NCI-H1048 (cell line): ENCODE data around the gene COPS4.
"Not testable (repeated sequence)": the region's sequence is repeated elsewhere in the genome, so short reads cannot be mapped to it uniquely, and the experiment has no call there.

ENCODE experiments used
- DNase-seq: peaks from one replicate; lab custom pipeline; 2025; lab: John Stamatoyannopoulos, UW

COPS4 gene

GRCh38 chr4:83084956-83085355, 50.0 kb downstream of the COPS4 start:
- DNase-seq = not testable (repeated sequence)

GRCh38 chr4:83089410-83090157, 54.6 kb downstream of the COPS4 start:
- DNase-seq = no peak

DNA sequence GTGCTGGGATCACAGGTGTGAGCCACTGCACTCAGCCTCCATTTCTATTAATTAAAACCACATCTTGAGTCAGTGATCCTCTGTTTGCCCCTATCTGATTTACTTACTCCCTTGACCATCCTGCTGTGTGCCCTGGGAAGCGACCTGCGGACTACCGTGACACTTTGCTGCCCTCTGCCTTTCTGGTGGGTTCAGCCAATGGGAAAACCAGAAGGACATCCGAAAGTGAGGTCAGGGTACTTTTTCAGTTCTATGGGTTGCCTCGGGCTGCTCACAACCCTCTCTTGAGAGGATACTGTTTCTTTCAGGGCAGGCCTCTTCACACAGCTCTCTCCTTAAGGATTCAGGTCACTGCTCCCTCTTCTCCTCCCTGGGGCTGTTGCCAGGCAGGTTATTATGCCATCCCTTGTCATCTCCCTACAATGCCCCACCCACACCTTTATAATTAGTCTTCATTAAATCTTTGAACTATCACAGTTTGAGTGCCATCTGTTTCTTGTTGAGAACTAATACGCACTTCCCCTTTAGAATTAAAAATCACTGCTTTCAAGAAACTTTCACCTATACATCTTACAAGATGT, 58.2 kb downstream of the COPS4 start:
- DNase-seq = no peak

DNA sequence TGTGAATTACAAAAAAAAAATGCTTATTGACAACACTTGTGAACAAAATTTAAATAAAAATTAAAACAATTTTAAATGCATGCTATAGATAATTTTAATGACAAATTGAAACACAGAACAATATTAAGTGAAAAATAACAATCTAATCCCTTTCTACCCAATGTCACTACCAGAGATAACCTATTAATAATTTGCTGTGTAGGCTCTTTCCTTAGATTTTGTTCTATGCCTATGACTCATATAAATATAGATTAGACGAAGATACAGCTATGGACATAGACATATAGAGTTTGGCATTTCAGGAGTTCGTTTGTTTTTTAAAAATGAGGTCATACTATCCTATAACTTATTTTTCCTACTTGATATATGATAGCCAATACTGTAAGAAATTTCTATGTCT, 61.4 kb downstream of the COPS4 start:
- no peak for DNase-seq

DNA sequence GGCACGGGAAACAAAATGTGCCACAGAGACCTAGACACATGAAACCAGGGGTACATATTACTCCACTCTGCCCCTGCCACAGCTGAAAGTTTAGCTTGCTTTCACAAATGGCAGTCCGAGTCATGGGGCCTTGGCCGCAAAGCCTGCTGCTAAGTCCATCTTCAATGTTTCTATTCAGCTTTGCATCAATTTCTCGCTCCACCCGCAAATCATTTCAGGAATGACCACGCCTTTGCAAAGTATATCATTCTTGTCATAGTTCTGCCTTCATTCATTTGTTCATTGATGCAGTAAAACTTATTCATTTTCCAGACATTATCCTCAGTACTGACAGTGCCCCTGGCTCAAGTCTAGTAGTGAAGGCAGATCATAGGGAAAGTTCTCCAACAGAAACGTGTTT, 70.0 kb downstream of the COPS4 start:
- no peak for DNase-seq

DNA sequence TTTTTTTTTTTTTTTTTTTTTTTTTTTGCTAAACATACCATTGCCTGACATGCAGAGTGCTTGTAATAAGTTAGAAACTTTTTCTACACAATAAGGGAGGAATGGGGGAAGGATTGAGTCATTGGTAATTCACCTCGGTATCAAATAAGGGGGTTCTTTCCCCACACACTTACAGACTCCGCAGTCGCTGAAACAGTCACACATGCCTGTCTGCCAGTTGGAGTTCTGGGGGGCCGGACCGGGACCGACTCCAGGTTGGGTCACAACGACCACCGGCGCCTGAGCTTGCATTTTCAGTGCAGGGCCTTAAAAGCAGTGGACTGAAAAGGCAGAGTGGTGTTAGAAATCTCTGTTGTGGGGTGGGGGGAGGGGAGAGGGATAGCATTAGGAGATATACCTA, 72.6 kb downstream of the COPS4 start:
- DNase-seq = no peak

DNA sequence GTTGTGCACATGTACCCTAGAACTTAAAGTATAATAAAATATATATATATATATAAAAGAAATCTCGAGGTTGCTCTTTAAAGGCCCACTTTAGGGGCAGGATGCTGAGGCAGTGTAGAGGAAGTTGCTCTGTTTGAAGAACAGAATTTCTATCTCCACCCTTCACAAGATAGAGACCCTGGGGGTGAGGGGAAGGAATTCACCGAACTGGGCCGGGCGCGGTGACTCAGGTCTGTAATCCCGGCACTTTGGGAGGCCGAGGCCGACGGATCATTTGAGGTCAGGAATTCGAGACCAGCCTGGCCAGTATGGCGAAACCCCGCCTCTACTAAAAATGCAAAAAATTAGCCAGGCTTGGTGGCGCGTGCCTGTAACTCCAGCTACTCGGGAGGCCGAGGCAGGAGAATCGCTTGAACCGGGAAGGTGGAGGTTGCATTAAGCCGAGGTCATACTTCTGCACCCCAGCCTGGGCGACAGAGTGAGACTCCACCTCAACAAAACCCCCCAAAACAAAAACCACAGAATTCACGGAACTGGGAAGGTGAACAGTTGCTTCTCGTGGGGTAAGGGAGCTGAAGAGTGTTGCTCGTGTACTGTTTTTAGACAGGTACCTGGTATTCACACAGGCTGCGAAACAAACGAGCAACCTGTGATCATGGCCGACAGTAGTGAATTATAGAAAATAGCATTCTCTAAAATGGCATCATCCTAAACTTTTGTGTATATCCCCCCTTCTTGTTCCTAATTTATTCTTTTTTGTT, 73.3 kb downstream of the COPS4 start:
- DNase-seq = no peak

GRCh38 chr4:83109480-83110222, 74.7 kb downstream of the COPS4 start:
- no peak for DNase-seq

DNA sequence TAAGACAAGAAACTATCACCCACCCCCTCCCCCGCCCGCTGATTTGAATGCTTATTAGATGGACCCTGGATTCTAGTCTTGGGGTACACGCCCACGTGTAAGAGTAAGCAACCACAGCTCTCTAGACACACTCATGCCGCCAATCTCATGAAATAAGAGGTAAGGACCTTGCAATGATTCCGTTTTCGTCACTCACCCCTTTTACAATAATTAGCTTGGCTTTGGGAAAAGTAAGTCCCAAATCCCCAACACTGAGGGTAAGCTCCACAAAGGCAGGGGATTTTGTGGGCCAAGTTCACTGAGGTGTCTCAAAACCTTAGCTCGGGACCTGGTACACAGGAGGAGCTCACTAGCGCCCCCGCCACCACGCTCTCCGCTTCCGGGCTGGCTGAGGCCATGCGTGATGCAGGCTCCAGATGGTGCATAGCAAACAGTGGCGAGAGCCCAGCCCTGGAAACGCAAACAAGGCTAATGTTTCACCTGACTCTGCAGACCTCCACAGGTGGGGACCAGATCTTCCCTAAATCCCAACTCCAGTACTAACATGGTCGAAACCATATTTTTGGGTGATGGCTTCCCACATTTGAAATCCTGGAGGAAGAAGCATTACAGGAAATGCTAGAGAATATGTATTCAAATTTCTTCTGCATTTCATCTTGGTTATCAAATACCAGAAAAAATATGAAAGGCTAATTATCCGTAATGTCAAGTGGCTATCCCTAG, 75.4 kb downstream of the COPS4 start:
- peak; percentile 33 for DNase-seq

DNA sequence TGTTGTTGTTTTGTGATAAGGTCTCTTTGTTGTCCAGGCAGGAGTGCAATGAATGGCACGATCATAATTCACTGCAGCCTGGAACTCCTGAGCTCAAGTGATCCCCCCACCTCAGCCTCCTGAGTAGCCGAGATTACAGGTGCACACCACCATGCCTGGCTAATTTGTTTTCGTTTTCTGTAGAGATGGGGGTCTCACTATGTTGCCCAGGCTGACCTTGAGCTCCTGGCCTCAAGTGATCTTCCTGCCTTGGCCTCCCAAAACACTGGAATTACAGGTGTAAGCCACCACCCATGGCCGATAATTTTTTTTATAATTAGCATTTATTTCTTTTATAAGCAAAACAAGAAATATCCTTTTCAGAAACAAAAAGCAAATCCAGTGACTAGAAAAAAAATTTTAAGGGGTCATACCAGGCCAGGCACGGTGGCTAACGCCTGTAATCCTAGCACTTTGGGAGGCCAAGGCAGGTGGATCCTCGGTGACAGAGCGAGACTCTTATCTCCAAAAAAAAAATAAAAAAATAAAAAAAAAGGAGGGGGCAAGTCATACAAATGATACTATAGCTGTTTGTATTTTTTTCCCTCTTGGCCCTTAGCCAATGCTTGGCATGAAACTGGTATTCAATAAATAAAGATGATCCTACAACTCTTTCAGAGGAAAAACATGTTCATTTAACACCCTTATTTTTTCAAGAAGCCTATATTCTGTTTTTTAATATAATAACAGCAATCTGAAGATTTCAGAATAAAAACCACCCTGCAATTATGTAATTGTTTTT, 76.2 kb downstream of the COPS4 start:
- no peak for DNase-seq

DNA sequence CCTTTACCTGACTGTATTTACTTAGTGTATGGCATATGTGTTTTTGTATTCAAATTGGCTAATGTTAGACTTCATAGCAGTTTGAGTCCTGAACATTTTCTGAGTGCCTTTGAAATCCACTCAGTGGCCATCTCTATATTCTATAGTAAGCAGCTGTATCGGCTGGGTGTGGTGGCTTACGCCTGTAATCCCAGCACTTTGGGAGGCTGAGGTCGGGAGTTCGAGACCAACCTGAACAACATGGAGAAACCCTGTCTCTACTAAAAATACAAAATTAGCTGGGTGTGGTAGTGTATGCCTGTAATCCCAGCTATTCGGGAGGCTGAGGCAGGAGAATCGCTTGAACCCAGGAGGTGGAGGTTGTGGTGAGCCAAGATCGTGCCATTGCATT, 76.8 kb downstream of the COPS4 start:
- not testable (repeated sequence) for DNase-seq

DNA sequence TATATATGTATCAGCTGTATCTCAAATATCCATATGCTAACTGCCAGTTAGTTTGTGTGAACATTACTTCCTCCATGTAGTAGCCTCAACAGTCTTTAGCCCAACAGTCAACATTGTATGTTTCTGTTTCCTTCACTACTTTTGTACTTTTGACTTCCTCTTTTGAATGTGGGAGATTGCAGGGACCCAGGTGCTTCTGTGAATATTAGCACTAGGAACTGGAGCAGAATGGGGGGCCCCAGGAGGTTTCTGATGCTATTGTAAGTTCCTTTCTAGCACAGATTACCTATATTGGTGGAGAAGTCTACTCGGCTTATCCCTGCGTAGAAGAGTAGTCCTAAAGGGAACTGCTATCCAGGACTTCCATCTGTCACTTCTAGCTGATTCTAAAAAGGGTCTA, 77.2 kb downstream of the COPS4 start:
- DNase-seq = no peak

DNA sequence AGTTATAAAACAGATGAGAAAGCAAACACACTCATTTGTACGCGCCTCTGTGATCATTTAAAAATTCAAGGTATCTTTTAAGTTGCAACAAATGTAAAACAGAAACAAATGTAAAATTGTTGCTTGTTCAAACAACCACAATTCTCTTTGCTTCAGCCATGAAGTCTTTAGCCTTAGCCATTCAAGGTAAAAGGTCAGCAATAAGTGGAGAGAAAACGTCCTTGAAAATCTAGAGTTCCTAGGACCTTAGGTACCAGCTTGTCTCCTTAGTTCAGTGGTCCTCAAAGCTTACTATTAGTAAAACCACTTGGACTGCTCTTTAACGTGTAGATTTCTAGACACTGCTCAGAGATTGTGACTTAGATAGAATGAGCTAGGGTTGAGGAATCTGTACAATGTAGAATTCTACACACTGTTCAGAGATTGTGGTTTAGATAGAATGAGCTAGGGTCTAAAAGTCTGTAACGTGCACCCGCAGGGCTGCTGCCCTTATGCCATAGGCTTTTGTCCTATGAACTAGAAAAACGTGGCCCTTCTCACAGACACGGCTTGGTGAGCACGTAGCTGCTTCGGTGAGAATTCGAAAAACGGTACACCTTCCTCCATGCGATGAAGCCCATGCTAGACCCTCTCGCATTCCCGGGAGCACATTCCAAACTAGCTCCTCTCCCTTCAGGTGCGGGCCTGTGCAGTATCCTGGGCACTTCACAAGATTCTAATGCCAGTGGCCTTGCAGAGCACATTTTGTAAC, 77.9 kb downstream of the COPS4 start:
- DNase-seq = no peak

- no peak for DNase-seq
These were observed 78.4 kb downstream of the COPS4 start for GRCh38 chr4:83113429-83113786.

DNA sequence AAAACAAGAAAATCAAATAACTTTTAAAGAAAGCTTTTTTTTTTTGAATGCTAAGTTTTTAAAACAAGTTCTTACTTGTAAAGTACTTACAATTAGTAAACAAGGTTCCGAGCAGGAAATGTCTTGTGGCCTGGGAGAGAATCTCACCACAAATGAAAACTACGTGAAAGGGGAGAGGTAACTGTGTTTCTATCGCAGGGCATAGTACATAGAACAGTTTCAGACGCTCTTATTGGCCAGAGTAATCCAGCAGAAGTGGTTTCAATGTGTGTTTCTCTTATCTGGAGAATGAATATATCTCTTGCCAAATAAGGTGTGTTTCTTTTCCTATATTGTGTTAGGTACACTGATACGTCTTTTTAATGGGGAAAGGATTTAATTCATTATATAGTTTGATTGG, 79.6 kb downstream of the COPS4 start, which contains the start of gene PLAC8:
PLAC8 (minus strand) TSS at position 154 of the 400 bp plus-strand sequence. CDS start 6,808 bp downstream, outside the sequence.
- no peak for DNase-seq

DNA sequence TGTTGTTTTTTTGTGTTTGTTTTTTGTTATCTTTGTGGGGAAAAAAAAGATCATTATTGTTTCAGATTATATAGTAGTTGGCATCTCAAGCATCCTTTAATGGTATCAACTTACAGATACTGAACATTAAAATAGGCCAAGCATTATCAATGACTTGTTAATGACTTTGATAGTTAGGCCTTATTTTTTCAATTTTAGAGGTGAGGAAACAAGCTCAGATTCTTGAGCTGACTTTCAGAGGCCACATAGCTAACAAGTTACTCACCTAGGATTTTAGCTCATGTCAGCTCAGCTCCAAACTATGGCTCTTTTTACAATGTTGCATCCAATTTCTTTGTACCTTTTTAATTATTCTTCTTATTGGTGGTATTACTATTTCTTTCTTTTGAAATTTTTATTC, 80.0 kb downstream of the COPS4 start:
- no peak for DNase-seq

GRCh38 chr4:83115656-83116285, 80.8 kb downstream of the COPS4 start:
- DNase-seq = no peak

DNA sequence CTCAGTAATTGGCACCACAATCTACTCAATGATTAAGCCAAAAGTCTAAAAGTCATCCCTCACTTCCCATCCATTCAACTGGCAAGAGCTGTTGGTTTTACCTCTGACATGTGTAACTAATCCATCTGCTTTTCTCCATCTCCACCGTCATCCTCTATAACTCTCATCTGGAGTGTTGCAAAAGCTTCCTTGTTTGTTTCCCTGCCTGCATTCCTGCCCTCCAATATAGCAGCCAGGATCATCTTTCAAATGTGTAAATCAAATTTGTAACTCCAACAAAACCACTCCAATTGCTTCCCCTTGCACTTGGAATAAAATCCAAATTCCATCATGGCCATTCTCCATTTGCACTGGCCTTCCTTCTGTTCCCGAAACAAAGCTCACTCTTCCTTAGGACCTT, 83.9 kb downstream of the COPS4 start:
- no peak for DNase-seq

DNA sequence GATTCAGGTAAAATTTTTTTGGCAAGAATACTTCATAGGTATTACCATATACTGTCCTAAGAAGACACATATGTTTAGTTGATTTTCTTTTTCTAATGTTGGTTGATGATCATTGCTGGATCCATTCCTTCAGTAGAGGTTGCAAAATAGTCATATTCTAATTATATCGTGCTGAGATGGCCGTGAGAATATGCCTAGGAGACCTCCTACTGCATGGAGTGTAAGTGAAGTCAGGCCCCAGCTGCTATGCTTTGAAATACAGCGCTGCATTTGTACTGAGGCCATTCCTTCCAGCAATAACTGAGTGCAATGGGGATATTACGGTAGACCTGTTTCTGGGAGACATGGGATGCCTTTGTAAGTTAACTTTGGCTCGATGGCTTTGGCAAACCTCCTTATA, 86.3 kb downstream of the COPS4 start:
- no peak for DNase-seq
